ENCODE data around the gene NFATC2.

Gene NFATC2

GRCh38 chr20:51511861-51512619, 30.5 kb downstream of the NFATC2 start:
- ATAC-seq, result no peak
- TF ChIP-seq ISL1 (CRISPR knock-in tag; IDR thresholded peaks at IDR 0.05) (no peak), TOX (CRISPR knock-in tag; IDR thresholded peaks at IDR 0.05; ENCODE audit: borderline replicate concordance) (no peak), RARB (CRISPR knock-in tag; IDR thresholded peaks at IDR 0.05) (no peak), ZFP30 (CRISPR knock-in tag; IDR thresholded peaks at IDR 0.05) (no peak), BACH2 (CRISPR knock-in tag; IDR thresholded peaks at IDR 0.05; ENCODE audit: borderline replicate concordance) (no peak), TSHZ2 (CRISPR knock-in tag; IDR thresholded peaks at IDR 0.05) (no peak), CSDC2 (CRISPR knock-in tag; IDR thresholded peaks at IDR 0.05) (no peak), OSR1 (CRISPR knock-in tag; IDR thresholded peaks at IDR 0.05) (no peak)

- ATAC-seq, result no peak
- TF ChIP-seq PPARA (CRISPR knock-in tag; IDR thresholded peaks at IDR 0.05; ENCODE audit: borderline replicate concordance) (no peak), PATZ1 (CRISPR knock-in tag; IDR thresholded peaks at IDR 0.05; ENCODE audit: borderline replicate concordance) (no peak), ZFP3 (CRISPR knock-in tag; IDR thresholded peaks at IDR 0.05) (no peak), CREB5 (CRISPR knock-in tag; IDR thresholded peaks at IDR 0.05; ENCODE audit: low read depth) (no peak), ZNF8 (CRISPR knock-in tag; IDR thresholded peaks at IDR 0.05) (no peak)
Observed at GRCh38 chr20:51510936-51511605, 31.4 kb downstream of the NFATC2 start.

DNA sequence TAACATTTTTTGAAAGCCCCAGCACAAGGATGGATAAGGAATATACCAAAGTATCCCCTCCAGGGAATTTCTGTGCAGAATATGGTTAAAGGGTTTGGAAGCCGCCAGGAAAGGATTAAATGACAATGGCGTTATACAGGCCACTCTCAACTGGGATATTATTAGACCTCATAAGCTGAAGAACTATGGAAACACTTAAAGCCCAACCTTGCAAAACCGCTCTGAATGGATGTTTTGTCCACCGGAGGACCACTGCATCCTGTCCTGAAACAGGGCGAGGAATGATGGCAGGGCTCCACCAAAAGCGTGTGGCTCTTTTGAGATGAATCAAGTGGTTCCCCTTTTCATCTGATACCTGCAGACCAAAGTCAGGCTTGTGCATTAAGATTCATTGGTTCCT, 32.4 kb downstream of the NFATC2 start:
- no peak for TF ChIP-seq CSDC2 (CRISPR knock-in tag; IDR thresholded peaks at IDR 0.05)
- ATAC-seq, result no peak

DNA sequence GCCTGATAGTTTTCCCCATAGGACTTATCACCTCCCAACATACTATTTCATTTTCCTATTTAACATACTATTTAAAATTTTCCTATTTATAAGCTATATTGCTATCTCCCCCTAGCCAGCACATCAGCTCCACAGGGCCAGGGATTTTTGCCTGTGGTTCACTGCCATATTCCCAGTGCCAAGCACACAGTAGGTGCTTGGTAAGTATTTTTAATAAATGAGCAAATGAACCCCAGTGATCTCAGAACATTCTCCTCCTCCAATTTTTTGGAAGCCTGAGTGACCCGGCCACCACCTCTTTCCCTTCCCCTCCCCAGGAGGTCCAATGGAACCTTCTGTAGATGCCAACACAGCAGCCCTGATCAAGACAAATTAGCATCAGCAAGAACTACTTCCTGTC, 33.3 kb downstream of the NFATC2 start:
- no peak for ATAC-seq
- TF ChIP-seq SNAI2 (CRISPR knock-in tag; IDR thresholded peaks at IDR 0.05) (no peak), ESRRG (CRISPR knock-in tag; IDR thresholded peaks at IDR 0.05) (no peak), CSRNP3 (CRISPR knock-in tag; IDR thresholded peaks at IDR 0.05) (no peak), ZC3H10 (CRISPR knock-in tag; IDR thresholded peaks at IDR 0.05) (no peak), ZFP3 (CRISPR knock-in tag; IDR thresholded peaks at IDR 0.05) (no peak)

- no peak for ATAC-seq
- no peak for TF ChIP-seq GLIS3 (CRISPR knock-in tag; IDR thresholded peaks at IDR 0.05)
- TF ChIP-seq ZNF70 (CRISPR knock-in tag; IDR thresholded peaks at IDR 0.05), result no peak
- no peak for TF ChIP-seq ZNF8 (CRISPR knock-in tag; IDR thresholded peaks at IDR 0.05)
- no peak for TF ChIP-seq ZNF565 (CRISPR knock-in tag; conservative IDR thresholded peaks at IDR 0.05; ENCODE audit: low read depth)
- TF ChIP-seq BACH2 (CRISPR knock-in tag; IDR thresholded peaks at IDR 0.05; ENCODE audit: borderline replicate concordance), result no peak
Observed at GRCh38 chr20:51508780-51509179, 33.7 kb downstream of the NFATC2 start.
